B cell (primary cell): ENCODE data around the gene SEM1. TPM values are rescaled to one million over a fixed set of nuclear protein-coding genes. Genes with fewer than 3 reads are reported as not detected.

Experiments used
- ATAC-seq: fragments of 200-7000 bp; cut with Tn5 transposase; one replicate; pipeline ENCODE4 v1.10.0; 2021; ENCODE audit warnings: low read depth, mild to moderate bottlenecking, moderate number of reproducible peaks, moderate library complexity
- CTCF ChIA-PET: fragments of 350-600 bp; sonication (Branson Sonifier 250); formaldehyde crosslinking; loops from one replicate; lab custom pipeline; 2021; ENCODE audit warnings: antibody characterized with exemption, inconsistent platforms; lab: Charles Lee
- POLR2A ChIA-PET: fragments of 350-600 bp; sonication (Branson Sonifier 250); formaldehyde crosslinking; loops from one replicate; lab custom pipeline; 2021; ENCODE audit warnings: antibody characterized with exemption; lab: Charles Lee
- DNase-seq: peaks from one replicate; pipeline ENCODE4 v3.0.0; 2013
- H2AFZ ChIP-seq: 2 replicates; pipeline ENCODE4 v1.6.1; 2012; ENCODE audit warnings: mild to moderate bottlenecking, low read depth, low read length; ENCODE audit not compliant: insufficient read depth, poor library complexity, severe bottlenecking
- H3K27ac ChIP-seq, 2 donors: 1 replicate in 1 of 2; 2 replicates in 1 of 2; pipeline ENCODE4 v1.5.1; 2012 to 2013; ENCODE audit warnings: low read length in 2 of 2, mild to moderate bottlenecking in 2 of 2, moderate library complexity in 1 of 2
- H3K27me3 ChIP-seq, 4 experiments: fragments of 200-600 bp in 1 of 4; sonication (generic) in 1 of 4; replicated peaks in 1 of 4; 1 replicate in 2 of 4; 2 replicates in 2 of 4; pipeline versions ENCODE4 v1.6.1 to v1.7.0; 2013 to 2016; ENCODE audit warnings: low read length in 3 of 4, mild to moderate bottlenecking in 2 of 4, mixed read lengths in 1 of 4, moderate library complexity in 1 of 4; ENCODE audit not compliant: insufficient read depth in 4 of 4, control insufficient read depth in 3 of 4; ENCODE audit errors: control extremely low read depth in 1 of 4
- H3K36me3 ChIP-seq, 2 experiments: replicated peaks in 1 of 2; 1 replicate in 1 of 2; 2 replicates in 1 of 2; pipeline versions ENCODE4 v1.6.1 to v1.7.1; 2013; ENCODE audit warnings: low read length in 1 of 2; ENCODE audit not compliant: insufficient read depth in 2 of 2, control insufficient read depth in 1 of 2; ENCODE audit errors: control extremely low read depth in 1 of 2, extremely low read depth in 1 of 2
- H3K4me1 ChIP-seq, 2 donors: fragments of 200-600 bp in 1 of 2; sonication (generic) in 1 of 2; 1 replicate in 1 of 2; 2 replicates in 1 of 2; pipeline versions ENCODE4 v1.5.1 to v1.6.1; 2013 to 2017; ENCODE audit warnings: low read length in 2 of 2; ENCODE audit not compliant: control insufficient read depth in 2 of 2, insufficient read depth in 2 of 2
- H3K4me2 ChIP-seq: replicated peaks from 2 replicates; pipeline ENCODE3; 2012; ENCODE audit warnings: mild to moderate bottlenecking, low read depth, low read length; ENCODE audit not compliant: poor library complexity, severe bottlenecking
- H3K4me3 ChIP-seq, 5 experiments: fragments of 200-600 bp in 1 of 5; sonication (generic) in 1 of 5; 1 replicate in 3 of 5; 2 replicates in 2 of 5; pipeline versions ENCODE4 v1.5.1 to v1.7.0; 2011 to 2016; ENCODE audit warnings: low read length in 4 of 5, mild to moderate bottlenecking in 4 of 5, low read depth in 2 of 5, control low read depth in 1 of 5, moderate library complexity in 1 of 5; ENCODE audit not compliant: insufficient read depth in 1 of 5; ENCODE audit errors: control extremely low read depth in 1 of 5, extremely low read depth in 1 of 5
- H3K79me2 ChIP-seq: fragments of 200-600 bp; sonication (generic); one replicate; pipeline ENCODE4 v1.6.0; 2016; ENCODE audit warnings: low read length; ENCODE audit not compliant: control insufficient read depth, insufficient read depth
- H3K9ac ChIP-seq: fragments of 200-600 bp; sonication (generic); 2 replicates; pipeline ENCODE4 v1.6.1; 2017; ENCODE audit warnings: mild to moderate bottlenecking, low read length, moderate library complexity
- H3K9me3 ChIP-seq, 3 donors: one replicate each; pipeline versions ENCODE4 v1.6.1 to v1.7.1; 2013; ENCODE audit warnings: low read length in 2 of 3; ENCODE audit not compliant: control insufficient read depth in 2 of 3, insufficient read depth in 1 of 3; ENCODE audit errors: control extremely low read depth in 1 of 3
- H4K20me1 ChIP-seq: 2 replicates; pipeline ENCODE4 v1.6.0; 2012; ENCODE audit warnings: mild to moderate bottlenecking, low read length; ENCODE audit not compliant: insufficient read depth, control insufficient read depth, poor library complexity, severe bottlenecking
- H3K27ac Mint-ChIP-seq: one replicate; pipeline ENCODE4 v1.8.0; 2021; ENCODE audit warnings: mixed read lengths
- H3K27me3 Mint-ChIP-seq: one replicate; pipeline ENCODE4 v1.8.0; 2021; ENCODE audit warnings: mixed read lengths
- H3K4me1 Mint-ChIP-seq: one replicate; pipeline ENCODE4 v1.8.0; 2021; ENCODE audit warnings: mixed read lengths
- H3K4me3 Mint-ChIP-seq: one replicate; pipeline ENCODE4 v1.8.0; 2021; ENCODE audit warnings: mixed read lengths
- H3K9me3 Mint-ChIP-seq: one replicate; pipeline ENCODE4 v1.8.0; 2022; ENCODE audit warnings: mixed read lengths; ENCODE audit not compliant: insufficient read depth
- EZH2 ChIP-seq: IDR thresholded peaks from 2 replicates; pipeline ENCODE4 v1.6.1; 2012; ENCODE audit warnings: borderline replicate concordance, low read depth, mild to moderate bottlenecking, moderate library complexity, low read length; ENCODE audit not compliant: insufficient read depth, poor library complexity, severe bottlenecking
- WGBS: methylation state at CpG from one replicate; pipeline ENCODE4 v1.1.5; 2013; ENCODE audit warnings: missing lambda C conversion rate; ENCODE audit not compliant: insufficient coverage; 5-methylcytosine and 5-hydroxymethylcytosine counted together
- intact Hi-C: fragments of 100-400 bp; cut with micrococcal nuclease; formaldehyde crosslinking; loops from one replicate; pipeline ENCODE4 v1.10.0; 2022
- polyA plus RNA-seq: library from polyadenylated mRNA; depleted of rRNA; stranded (reverse); fragments of >200 nt; gene quantifications from 2 replicates; pipeline ENCODE4 v1.2.3, GENCODE V29; 2012
- total RNA-seq, 2 donors: library from RNA; stranded (reverse); fragments of 120-200 nt in 1 of 2; gene quantifications; 1 replicate in 1 of 2; 2 replicates in 1 of 2; pipeline versions ENCODE4 v1.2.3 to v1.2.4, GENCODE V29; 2013 to 2022
- TF ChIP-seq, protein P1 (sequence below): fragments of 200-600 bp; IDR thresholded peaks from one replicate; pipeline ENCODE4 v1.8.0; 2022; ENCODE audit warnings: antibody characterized with exemption, mild to moderate bottlenecking

SEM1 gene
- total and polyA plus RNA-seq, 2 donors (not counting 1 experiment from before 2014, with no cell fraction given) = 6.0 to 30.3 TPM

DNA sequence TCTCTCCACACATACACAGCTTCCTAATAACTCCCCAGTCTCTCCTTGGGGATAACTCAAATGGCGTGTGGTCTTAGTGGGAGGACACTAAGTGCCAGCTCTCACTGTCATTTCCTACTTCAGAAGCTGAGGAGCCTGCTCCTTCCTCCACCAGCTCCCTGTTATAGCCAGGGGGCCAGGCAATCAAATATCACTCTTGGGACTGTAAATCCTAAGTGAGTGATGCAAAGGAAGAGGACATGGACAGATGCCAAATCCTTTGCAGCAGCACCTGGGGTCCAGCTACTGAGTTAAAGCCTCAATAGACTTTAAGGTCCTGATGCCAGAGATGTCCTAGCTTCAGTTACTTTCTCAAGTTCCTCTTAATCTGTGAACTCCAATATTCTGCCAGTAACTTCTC, 34.1 kb downstream of the SEM1 start:
- H3K27me3 Mint-ChIP-seq = no peaks in the 10 kb centered on the region
- ATAC-seq = no peak
- CTCF ChIA-PET = interaction anchor here (0.6 kb wide), 1 partner anchor 602 kb away, joined by 4 read pairs; no protein-coding TSS in a partner anchor
- WGBS = 80% methylated on average over 1 of the region's 1 CpG
- H3K9ac ChIP-seq = no peak overlapping the region
- H3K27me3 ChIP-seq = no peaks in the 10 kb centered on the region
- no peak overlapping the region for H3K4me3 ChIP-seq
- peaks cover 7% of the 10 kb centered on the region for H4K20me1 ChIP-seq
- H2AFZ ChIP-seq = no peak overlapping the region
- H3K27ac ChIP-seq = no peak overlapping the region
- H3K4me1 Mint-ChIP-seq = no peaks in the 10 kb centered on the region
- no peaks in the 10 kb centered on the region for H3K4me1 ChIP-seq
- H3K9me3 Mint-ChIP-seq = no peaks in the 10 kb centered on the region
- POLR2A ChIA-PET = no interaction called here
- no peak overlapping the region for H3K4me2 ChIP-seq
- DNase-seq = no peak
- intact Hi-C loops = no loop called here
- H3K27ac Mint-ChIP-seq = no peak overlapping the region
- TF ChIP-seq EZH2 = no peak
- TF ChIP-seq, protein P1, sequence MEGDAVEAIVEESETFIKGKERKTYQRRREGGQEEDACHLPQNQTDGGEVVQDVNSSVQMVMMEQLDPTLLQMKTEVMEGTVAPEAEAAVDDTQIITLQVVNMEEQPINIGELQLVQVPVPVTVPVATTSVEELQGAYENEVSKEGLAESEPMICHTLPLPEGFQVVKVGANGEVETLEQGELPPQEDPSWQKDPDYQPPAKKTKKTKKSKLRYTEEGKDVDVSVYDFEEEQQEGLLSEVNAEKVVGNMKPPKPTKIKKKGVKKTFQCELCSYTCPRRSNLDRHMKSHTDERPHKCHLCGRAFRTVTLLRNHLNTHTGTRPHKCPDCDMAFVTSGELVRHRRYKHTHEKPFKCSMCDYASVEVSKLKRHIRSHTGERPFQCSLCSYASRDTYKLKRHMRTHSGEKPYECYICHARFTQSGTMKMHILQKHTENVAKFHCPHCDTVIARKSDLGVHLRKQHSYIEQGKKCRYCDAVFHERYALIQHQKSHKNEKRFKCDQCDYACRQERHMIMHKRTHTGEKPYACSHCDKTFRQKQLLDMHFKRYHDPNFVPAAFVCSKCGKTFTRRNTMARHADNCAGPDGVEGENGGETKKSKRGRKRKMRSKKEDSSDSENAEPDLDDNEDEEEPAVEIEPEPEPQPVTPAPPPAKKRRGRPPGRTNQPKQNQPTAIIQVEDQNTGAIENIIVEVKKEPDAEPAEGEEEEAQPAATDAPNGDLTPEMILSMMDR = no peak
- H3K9me3 ChIP-seq = no peaks in the 10 kb centered on the region
- no peak overlapping the region for H3K4me3 Mint-ChIP-seq
- H3K36me3 ChIP-seq = peaks cover 4 to 5% of the 10 kb centered on the region in 2 experiments
- H3K79me2 ChIP-seq = no peaks in the 10 kb centered on the region

DNA sequence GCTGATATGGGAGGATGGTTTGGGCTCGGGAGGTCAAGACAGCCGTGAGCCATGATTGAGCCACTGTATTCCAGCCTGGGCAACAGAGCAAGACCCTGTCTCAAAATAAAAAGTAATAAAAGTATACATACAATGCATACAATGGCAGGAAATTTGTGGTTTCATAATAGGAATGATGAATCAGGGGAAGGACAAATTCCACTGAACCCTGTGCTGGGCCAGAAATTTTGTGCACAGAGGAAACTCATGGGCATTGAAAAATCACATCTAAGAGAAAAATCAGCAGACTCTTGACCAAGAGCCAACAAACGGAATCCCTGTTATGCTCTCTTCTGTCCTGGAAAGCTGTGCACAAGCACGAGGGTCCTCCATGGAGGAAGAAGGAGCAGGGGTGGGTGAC, 35.1 kb downstream of the SEM1 start:
- Histone ChIP-seq H3K79me2 (no peaks in the 10 kb centered on the region), H3K4me1 (no peaks in the 10 kb centered on the region), H4K20me1 (peaks cover 4% of the 10 kb centered on the region), H3K4me2 (no peak overlapping the region), H3K9me3 (no peaks in the 10 kb centered on the region), H2AFZ (no peak overlapping the region), H3K36me3 (peaks cover 4 to 5% of the 10 kb centered on the region in 2 experiments), H3K4me3 (no peak overlapping the region), H3K9ac (no peak overlapping the region), H3K27ac (no peak overlapping the region), H3K27me3 (no peaks in the 10 kb centered on the region)
- Mint-ChIP-seq H3K4me3 (no peak overlapping the region), H3K4me1 (no peaks in the 10 kb centered on the region), H3K9me3 (no peaks in the 10 kb centered on the region), H3K27ac (no peak overlapping the region), H3K27me3 (no peaks in the 10 kb centered on the region)
- TF ChIP-seq, protein P1 = no peak
- TF ChIP-seq EZH2 = no peak
- ChIA-PET POLR2A (no interaction called here), CTCF (no interaction called here)
- intact Hi-C loops = no loop called here
- no peak for DNase-seq
- no peak for ATAC-seq
- WGBS = 100% methylated on average over 1 of the region's 4 CpGs
